GM12891 (cell line): ENCODE data around the gene GOT1. TPM values are rescaled to one million over a fixed set of nuclear protein-coding genes. Genes with fewer than 3 reads are reported as not detected.

Experiments
- DNase-seq: peaks from one replicate; pipeline ENCODE4 v3.0.0; 2011; ENCODE audit warnings: low spot score; ENCODE audit not compliant: insufficient read length
- FAIRE-seq: peaks from 2 replicates; lab custom pipeline; 2011; peaks lifted over from hg19 to GRCh38; lab: Jason Lieb, UNC
- PAX5 ChIP-seq: IDR thresholded peaks from 2 replicates; pipeline ENCODE4 v1.6.1; 2011; ENCODE audit warnings: low read length, moderate library complexity, mild to moderate bottlenecking; ENCODE audit not compliant: insufficient read depth, severe bottlenecking
- POLR2A ChIP-seq: IDR thresholded peaks from 2 replicates; pipeline ENCODE4 v1.6.1; 2011; ENCODE audit warnings: low read depth, low read length, control low read depth
- POLR2AphosphoS5 ChIP-seq: IDR thresholded peaks from 2 replicates; pipeline ENCODE4 v1.6.1; 2011; ENCODE audit warnings: low read depth, low read length, control low read depth
- POU2F2 ChIP-seq: IDR thresholded peaks from 2 replicates; pipeline ENCODE4 v1.6.1; 2011; ENCODE audit warnings: low read depth, mild to moderate bottlenecking, control low read depth, low read length, moderate library complexity
- SPI1 ChIP-seq: IDR thresholded peaks from 2 replicates; pipeline ENCODE4 v1.6.1; 2011; ENCODE audit warnings: low read depth, low read length, control low read depth
- TAF1 ChIP-seq: IDR thresholded peaks from 2 replicates; pipeline ENCODE4 v1.6.1; 2011; ENCODE audit warnings: low read depth, low read length, control low read depth
- polyA plus RNA-seq: library from polyadenylated mRNA; unstranded; fragments of >200 nt; gene quantifications from one replicate; pipeline ENCODE4 v1.2.1, GENCODE V29; 2012; ENCODE audit warnings: low read depth, missing spikeins, inconsistent platforms; ENCODE audit not compliant: missing spikeins

Gene GOT1
- 22.5 TPM for polyA plus RNA-seq

- DNase-seq (peak; percentile 94), FAIRE-seq (peak; percentile 98)
- TF ChIP-seq PAX5: peak; percentile 47
- peak; percentile 82 for TF ChIP-seq TAF1
- no peak for TF ChIP-seq POU2F2
- TF ChIP-seq SPI1: no peak
- TF ChIP-seq POLR2A: peak; percentile 83; the same call in 1 of the 2 replicates
- peak; percentile 72 for TF ChIP-seq POLR2AphosphoS5
Observed at GRCh38 chr10:99430451-99431189, at the start of gene GOT1. TSS of gene GOT1 (minus strand) at chr10:99430624. CDS start at chr10:99430565, 59 bp downstream.

- no peak for FAIRE-seq
- no peak for DNase-seq
- TF ChIP-seq SPI1 (no peak), POLR2A (no peak), PAX5 (no peak), TAF1 (no peak), POU2F2 (no peak), POLR2AphosphoS5 (no peak)
Observed at GRCh38 chr10:99470327-99470726, 39.9 kb upstream of the GOT1 start.

GRCh38 chr10:99467236-99467999 is 37.0 kb upstream of the GOT1 start:
- TF ChIP-seq POU2F2 (no peak), PAX5 (no peak), POLR2A (no peak), POLR2AphosphoS5 (no peak), TAF1 (no peak), SPI1 (no peak)
- no peak for DNase-seq
- no peak for FAIRE-seq

DNA sequence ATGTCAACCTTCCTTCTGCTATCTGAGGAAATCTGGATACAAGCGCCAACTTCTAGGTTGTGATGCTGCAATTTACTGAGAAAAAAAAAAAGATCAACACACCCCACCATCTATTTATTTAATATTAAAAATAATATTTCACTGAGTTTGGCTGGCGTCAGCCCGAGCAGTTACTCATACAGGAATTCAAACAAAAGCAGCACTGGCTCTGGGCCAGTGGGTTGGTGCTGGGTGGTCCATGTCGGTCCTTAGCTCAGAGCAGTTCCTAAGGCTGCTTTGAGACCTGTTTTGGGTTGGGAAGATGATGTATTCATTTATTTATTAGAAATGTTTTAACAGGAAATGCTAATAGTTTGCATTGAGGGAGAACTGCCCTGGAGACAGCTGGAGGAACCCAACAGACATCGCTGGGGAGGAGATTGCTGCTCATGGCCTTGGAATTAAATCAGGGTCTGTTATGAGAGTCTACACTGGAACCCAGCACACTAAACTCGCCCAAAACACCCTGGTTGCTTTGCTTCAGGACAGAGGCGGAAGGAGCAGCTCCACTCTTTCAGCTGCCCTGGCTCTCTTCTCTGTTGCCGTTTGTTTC is 36.3 kb upstream of the GOT1 start:
- TF ChIP-seq POLR2A (no peak), SPI1 (no peak), PAX5 (no peak), POLR2AphosphoS5 (no peak), POU2F2 (no peak), TAF1 (no peak)
- DNase-seq (no peak), FAIRE-seq (no peak)

- no peak for TF ChIP-seq POLR2AphosphoS5
- no peak for TF ChIP-seq PAX5
- no peak for TF ChIP-seq SPI1
- TF ChIP-seq POLR2A: no peak
- TF ChIP-seq POU2F2: no peak
- no peak for TF ChIP-seq TAF1
- no peak for FAIRE-seq
- DNase-seq: no peak
Observed at GRCh38 chr10:99461230-99461629, 30.8 kb upstream of the GOT1 start.

DNA sequence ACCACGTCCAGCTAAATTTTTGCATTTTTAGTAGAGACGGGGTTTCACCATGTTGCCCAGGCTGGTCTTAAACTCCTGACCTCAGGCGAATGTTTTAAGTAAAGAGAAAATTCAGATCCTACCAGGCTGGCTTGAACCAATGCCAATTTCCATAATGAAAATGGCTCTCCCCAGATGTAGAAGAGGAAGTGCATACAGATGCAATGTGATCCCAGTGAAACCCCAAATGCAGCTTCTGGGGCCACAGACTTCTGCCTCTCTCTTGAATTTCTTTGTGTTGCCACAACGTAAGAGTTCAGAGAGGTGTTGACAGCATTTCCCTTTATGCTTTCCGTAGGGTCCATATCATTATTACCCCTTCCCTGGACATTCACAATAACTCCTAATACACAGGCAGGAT is 29.6 kb upstream of the GOT1 start:
- no peak for FAIRE-seq
- DNase-seq: no peak
- TF ChIP-seq POLR2A (no peak), PAX5 (no peak), POLR2AphosphoS5 (no peak), SPI1 (no peak), POU2F2 (no peak), TAF1 (no peak)

GRCh38 chr10:99459217-99459616 is 28.8 kb upstream of the GOT1 start:
- FAIRE-seq: no peak
- TF ChIP-seq SPI1 (no peak), POLR2AphosphoS5 (no peak), POU2F2 (no peak), PAX5 (no peak), POLR2A (no peak), TAF1 (no peak)
- DNase-seq: no peak

- TF ChIP-seq POLR2A: no peak
- no peak for TF ChIP-seq POU2F2
- TF ChIP-seq TAF1: no peak
- no peak for TF ChIP-seq PAX5
- TF ChIP-seq SPI1: no peak
- no peak for TF ChIP-seq POLR2AphosphoS5
- FAIRE-seq (no peak), DNase-seq (no peak)
Observed at GRCh38 chr10:99457813-99458212, 27.4 kb upstream of the GOT1 start.

- no peak for TF ChIP-seq POLR2A
- no peak for TF ChIP-seq PAX5
- TF ChIP-seq SPI1: no peak
- no peak for TF ChIP-seq TAF1
- TF ChIP-seq POLR2AphosphoS5: no peak
- no peak for TF ChIP-seq POU2F2
- FAIRE-seq (no peak), DNase-seq (no peak)
Observed at GRCh38 chr10:99456931-99457288, 26.5 kb upstream of the GOT1 start.
